GM12874 (cell line): Measurements from ENCODE around the gene ETNK2.

Experiments used
- TF ChIP-seq, protein P1 (sequence below): IDR thresholded peaks from 2 replicates; pipeline ENCODE4 v1.5.1; 2011; ENCODE audit warnings: low read depth, mild to moderate bottlenecking, control low read depth, low read length, moderate library complexity; ENCODE audit not compliant: insufficient read depth

ETNK2 gene

GRCh38 chr1:204145033-204145504, 6.8 kb downstream of the ETNK2 start:
- TF ChIP-seq, protein P1, sequence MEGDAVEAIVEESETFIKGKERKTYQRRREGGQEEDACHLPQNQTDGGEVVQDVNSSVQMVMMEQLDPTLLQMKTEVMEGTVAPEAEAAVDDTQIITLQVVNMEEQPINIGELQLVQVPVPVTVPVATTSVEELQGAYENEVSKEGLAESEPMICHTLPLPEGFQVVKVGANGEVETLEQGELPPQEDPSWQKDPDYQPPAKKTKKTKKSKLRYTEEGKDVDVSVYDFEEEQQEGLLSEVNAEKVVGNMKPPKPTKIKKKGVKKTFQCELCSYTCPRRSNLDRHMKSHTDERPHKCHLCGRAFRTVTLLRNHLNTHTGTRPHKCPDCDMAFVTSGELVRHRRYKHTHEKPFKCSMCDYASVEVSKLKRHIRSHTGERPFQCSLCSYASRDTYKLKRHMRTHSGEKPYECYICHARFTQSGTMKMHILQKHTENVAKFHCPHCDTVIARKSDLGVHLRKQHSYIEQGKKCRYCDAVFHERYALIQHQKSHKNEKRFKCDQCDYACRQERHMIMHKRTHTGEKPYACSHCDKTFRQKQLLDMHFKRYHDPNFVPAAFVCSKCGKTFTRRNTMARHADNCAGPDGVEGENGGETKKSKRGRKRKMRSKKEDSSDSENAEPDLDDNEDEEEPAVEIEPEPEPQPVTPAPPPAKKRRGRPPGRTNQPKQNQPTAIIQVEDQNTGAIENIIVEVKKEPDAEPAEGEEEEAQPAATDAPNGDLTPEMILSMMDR = no peak

GRCh38 chr1:204143276-204144041, 8.4 kb downstream of the ETNK2 start:
- TF ChIP-seq, protein P1 = no peak

GRCh38 chr1:204142032-204142974, 9.5 kb downstream of the ETNK2 start:
- TF ChIP-seq, protein P1 = no peak

GRCh38 chr1:204141131-204141530, 10.7 kb downstream of the ETNK2 start:
- TF ChIP-seq, protein P1 = no peak

DNA sequence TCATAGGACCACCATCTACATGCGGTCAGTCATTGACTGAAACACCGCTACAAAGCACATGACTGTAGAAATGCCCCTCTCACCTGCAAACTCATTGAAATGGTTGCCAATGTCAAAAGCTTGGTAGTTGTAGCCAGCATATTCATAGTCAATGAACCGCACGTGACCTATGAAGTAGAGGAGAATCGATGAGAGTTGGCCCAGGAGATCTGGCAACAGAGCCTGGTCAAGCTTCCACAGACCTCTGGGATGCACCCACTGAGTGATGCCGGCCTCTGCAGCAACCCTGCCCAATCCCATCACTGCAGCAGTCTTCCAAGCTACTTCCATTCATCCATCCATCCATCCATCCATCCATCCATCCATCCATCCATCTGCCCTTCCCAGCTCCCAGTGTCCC, 11.9 kb downstream of the ETNK2 start:
- TF ChIP-seq, protein P1 = no peak

- TF ChIP-seq, protein P1 = no peak
Measured at GRCh38 chr1:204139088-204139487, 12.8 kb downstream of the ETNK2 start.

- TF ChIP-seq, protein P1 = no peak
Measured at GRCh38 chr1:204136814-204137213, 15.0 kb downstream of the ETNK2 start.
